ENCODE data around the gene NINJ2.

The NINJ2 gene

DNA sequence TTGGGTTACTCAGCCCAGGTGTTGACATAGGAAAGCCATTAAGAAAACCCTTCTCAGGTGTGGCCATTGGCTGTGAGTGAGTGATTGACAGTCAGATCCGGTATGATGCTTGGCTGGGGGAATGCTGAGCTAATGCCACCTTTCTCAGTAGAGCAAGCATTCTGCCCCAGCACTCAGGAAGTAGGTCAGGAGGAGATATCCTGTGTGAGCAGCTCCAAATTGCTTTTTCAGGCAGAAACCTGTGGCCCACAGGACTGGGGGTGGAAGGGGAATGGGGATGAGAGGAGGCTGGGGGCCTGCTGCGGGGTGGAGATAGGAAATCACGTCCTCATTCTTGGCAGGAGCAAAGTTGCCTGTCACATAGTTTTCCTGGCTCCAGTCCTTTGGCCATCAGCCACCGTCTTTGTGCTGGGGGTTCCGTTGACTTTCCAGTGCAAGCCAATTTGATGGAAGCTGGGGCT lies 55.7 kb downstream of the NINJ2 start:
- H3K4me3 ChIP-seq (ENCODE audit: low read depth, low read length) = no peak overlapping the region
- peak; percentile 33 for DNase-seq (ENCODE audit: low read depth)
- TF ChIP-seq CTCF (IDR thresholded peaks at IDR 0.05; ENCODE audit: control insufficient read depth, extremely low read depth, insufficient read depth) = no peak

GRCh38 chr12:604956-605355 lies 58.3 kb downstream of the NINJ2 start:
- no peak overlapping the region for H3K4me3 ChIP-seq (ENCODE audit: low read depth, low read length)
- DNase-seq (ENCODE audit: low read depth) = no peak
- no peak for TF ChIP-seq CTCF (IDR thresholded peaks at IDR 0.05; ENCODE audit: control insufficient read depth, extremely low read depth, insufficient read depth)

DNA sequence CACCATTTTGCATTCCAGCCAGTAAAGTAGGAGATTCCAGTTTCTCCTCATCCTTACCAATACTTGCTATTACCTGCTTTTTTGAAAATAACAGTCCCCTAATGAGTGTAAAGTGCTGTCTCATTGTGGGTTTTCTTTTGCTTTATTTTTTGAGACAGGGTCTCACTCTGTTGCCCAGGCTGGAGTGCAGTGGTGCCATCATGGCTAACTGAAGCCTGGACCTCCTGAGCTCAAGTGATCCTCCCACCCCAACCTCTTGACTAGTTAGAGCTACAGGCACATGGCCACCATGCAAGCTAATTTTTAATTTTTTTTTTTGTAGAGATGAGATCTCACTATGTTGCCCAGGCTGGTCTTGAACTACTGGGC lies 60.6 kb downstream of the NINJ2 start:
- TF ChIP-seq CTCF (IDR thresholded peaks at IDR 0.05; ENCODE audit: control insufficient read depth, extremely low read depth, insufficient read depth) = no peak
- no peak overlapping the region for H3K4me3 ChIP-seq (ENCODE audit: low read depth, low read length)
- DNase-seq (ENCODE audit: low read depth) = no peak

DNA sequence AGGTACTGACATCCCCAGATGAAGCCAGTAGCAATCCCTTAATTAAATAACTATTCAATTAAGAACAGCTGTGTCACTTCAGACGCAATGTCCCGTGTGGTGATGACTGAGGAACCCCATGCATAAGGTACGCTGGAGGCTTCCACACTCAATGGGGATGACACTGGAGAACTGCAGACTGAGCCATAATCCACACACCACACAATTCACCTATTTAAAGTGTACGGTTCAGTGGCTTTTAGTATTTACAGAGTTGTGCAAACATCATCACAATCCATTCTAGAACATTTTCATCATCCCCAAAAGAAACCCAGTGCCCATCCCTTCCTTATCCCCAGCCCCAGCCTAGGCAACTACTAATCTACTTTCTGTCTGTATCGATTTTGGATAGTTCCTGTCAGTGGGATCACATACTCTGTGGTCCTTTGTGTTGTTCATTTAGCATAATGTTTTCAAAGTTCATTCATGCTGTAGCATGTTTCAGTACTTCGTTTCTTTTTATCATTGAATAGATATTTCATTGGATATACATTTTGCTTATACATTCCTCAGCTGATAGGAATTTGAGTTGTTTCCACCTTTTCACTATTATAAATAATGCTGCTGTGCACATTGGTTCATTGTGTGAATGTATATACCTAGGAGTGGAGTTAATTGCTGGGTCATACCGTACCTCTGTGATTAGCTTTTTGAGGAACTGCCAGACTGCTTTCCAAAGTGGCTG lies 61.1 kb downstream of the NINJ2 start:
- no peak for TF ChIP-seq CTCF (IDR thresholded peaks at IDR 0.05; ENCODE audit: control insufficient read depth, extremely low read depth, insufficient read depth)
- DNase-seq (ENCODE audit: low read depth) = no peak
- no peak overlapping the region for H3K4me3 ChIP-seq (ENCODE audit: low read depth, low read length)

DNA sequence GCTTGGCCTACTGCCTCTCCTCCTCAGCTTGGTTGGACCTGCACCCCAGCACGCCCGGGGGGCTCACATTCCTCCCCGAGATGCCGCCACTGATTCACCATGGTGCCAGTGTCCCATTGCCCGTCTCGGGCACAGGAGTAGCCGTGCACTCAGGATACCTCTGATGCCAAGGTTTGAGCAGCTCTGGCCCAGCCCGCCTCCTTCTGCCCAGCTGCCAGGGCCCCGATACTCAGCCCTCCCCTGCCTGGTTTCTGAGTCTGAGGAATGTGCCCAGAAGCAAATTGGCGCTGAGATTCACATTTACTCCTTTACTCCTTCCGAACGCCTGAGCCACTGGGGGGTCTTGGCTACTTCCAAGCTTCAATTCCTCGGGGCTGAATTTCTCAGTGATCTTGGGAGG lies 63.5 kb downstream of the NINJ2 start:
- H3K4me3 ChIP-seq (ENCODE audit: low read depth, low read length) = no peak overlapping the region
- TF ChIP-seq CTCF (IDR thresholded peaks at IDR 0.05; ENCODE audit: control insufficient read depth, extremely low read depth, insufficient read depth) = no peak
- DNase-seq (ENCODE audit: low read depth) = no peak

- no peak for TF ChIP-seq CTCF (IDR thresholded peaks at IDR 0.05; ENCODE audit: control insufficient read depth, extremely low read depth, insufficient read depth)
- no peak overlapping the region for H3K4me3 ChIP-seq (ENCODE audit: low read depth, low read length)
- no peak for DNase-seq (ENCODE audit: low read depth)
Observed at GRCh38 chr12:597926-598568, 65.2 kb downstream of the NINJ2 start.

All from LNCaP clone FGC (cell line).